ENCODE data around the gene ASNSD1. TPM values are rescaled to one million over a fixed set of nuclear protein-coding genes. Genes with fewer than 3 reads are reported as not detected.

Gene ASNSD1
- total and polyA plus RNA-seq, 2 of the 13 experiments (the other 11 are each of a cell fraction or from before 2014, with no cell fraction given): 35.1 to 96.6 TPM

DNA sequence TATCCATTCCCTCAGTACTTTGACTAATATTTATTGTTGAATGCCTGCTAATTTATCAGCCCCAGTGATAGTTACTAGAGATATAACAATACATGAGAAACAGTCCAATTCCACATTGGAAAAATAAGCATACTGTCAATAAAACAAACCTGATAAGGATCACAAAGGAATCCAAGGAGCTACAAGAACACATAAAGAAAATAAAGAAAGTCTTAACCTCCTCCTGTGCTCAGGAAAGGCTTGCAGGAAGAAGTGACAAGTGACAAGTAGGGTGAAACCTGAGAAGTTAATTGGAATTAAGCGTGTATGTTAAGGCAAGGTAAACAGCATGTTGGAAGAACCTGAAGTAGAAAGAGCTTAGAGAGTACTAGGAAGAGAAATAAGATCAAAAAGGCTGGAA, 20.3 kb upstream of the ASNSD1 start (continued):
- TF ChIP-seq ATRX (CRISPR knock-in tag; IDR thresholded peaks at IDR 0.05; ENCODE audit: borderline replicate concordance): no peak
- no peak for TF ChIP-seq ZNF441 (CRISPR knock-in tag; IDR thresholded peaks at IDR 0.05; ENCODE audit: borderline replicate concordance)
- TF ChIP-seq KDM5B (CRISPR knock-in tag; IDR thresholded peaks at IDR 0.05; ENCODE audit: borderline replicate concordance): no peak

GRCh38 chr2:189641590-189641989, 19.7 kb upstream of the ASNSD1 start:
- in situ Hi-C loops (cut with HindIII; ENCODE audit: extremely low pct_ligation_motif_present, low pct_unique_long_range_greater_than_20kb) (no loop called here), intact Hi-C loops (cut with micrococcal nuclease; ENCODE audit: unreplicated experiment) (no loop called here)
- no peaks in the 10 kb centered on the region for H3K36me3 ChIP-seq (replicated peaks in 1 of 2; ENCODE audit: control insufficient read depth in 1 of 2, insufficient read depth in 2 of 2, low read length in 2 of 2)
- no peak overlapping the region for H2AFZ ChIP-seq (ENCODE audit: low read length)
- no peak overlapping the region for H3K4me3 ChIP-seq (replicated peaks in 1 of 3; ENCODE audit: insufficient read depth in 1 of 3, low read depth in 2 of 3, low read length in 3 of 3)
- no TSS peak for BruUV-seq (replicated peaks)
- ATAC-seq: no peak
- H3K4me1 ChIP-seq (ENCODE audit: insufficient read depth, low read length): no peaks in the 10 kb centered on the region
- no peaks in the 10 kb centered on the region for H3K9me3 ChIP-seq (ENCODE audit: low read length)
- H3K9ac ChIP-seq (ENCODE audit: insufficient read depth, low read depth, low read length): no peak overlapping the region
- TF ChIP-seq MBD4 (IDR thresholded peaks at IDR 0.05; ENCODE audit: borderline replicate concordance, low read length): no peak
- no peak for TF ChIP-seq HNF4G (IDR thresholded peaks at IDR 0.05; ENCODE audit: borderline replicate concordance, low read depth, low read length)
- no peak for TF ChIP-seq HNF4G (CRISPR knock-in tag; IDR thresholded peaks at IDR 0.05; ENCODE audit: borderline replicate concordance, low read depth)
- TF ChIP-seq ZNF207 (IDR thresholded peaks at IDR 0.05; ENCODE audit: borderline replicate concordance): no peak
- no peak for TF ChIP-seq PTBP1 (IDR thresholded peaks at IDR 0.05; ENCODE audit: low read depth, low read length, poor library complexity, severe bottlenecking)
- TF ChIP-seq NR2C2 (CRISPR knock-in tag; IDR thresholded peaks at IDR 0.05; ENCODE audit: borderline replicate concordance): no peak
- no peak for TF ChIP-seq HOXA9 (CRISPR knock-in tag; IDR thresholded peaks at IDR 0.05; ENCODE audit: borderline replicate concordance)
- TF ChIP-seq, protein P1, sequence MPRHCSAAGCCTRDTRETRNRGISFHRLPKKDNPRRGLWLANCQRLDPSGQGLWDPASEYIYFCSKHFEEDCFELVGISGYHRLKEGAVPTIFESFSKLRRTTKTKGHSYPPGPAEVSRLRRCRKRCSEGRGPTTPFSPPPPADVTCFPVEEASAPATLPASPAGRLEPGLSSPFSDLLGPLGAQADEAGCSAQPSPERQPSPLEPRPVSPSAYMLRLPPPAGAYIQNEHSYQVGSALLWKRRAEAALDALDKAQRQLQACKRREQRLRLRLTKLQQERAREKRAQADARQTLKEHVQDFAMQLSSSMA (CRISPR knock-in tag; IDR thresholded peaks at IDR 0.05): no peak
- no peak for TF ChIP-seq NONO (IDR thresholded peaks at IDR 0.05)
- no peak for TF ChIP-seq NONO (CRISPR knock-in tag; conservative IDR thresholded peaks at IDR 0.05)
- no peak overlapping the region for H3K4me2 ChIP-seq (ENCODE audit: low read depth, low read length)
- no peaks in the 10 kb centered on the region for H3K27me3 ChIP-seq (ENCODE audit: control insufficient read depth in 1 of 2, insufficient read depth in 2 of 2, low read length in 2 of 2)
- CTCF ChIA-PET (ENCODE audit: low intra/inter-chr PET ratio, low total read pairs): no interaction called here
- no peaks in the 10 kb centered on the region for H3K79me2 ChIP-seq (ENCODE audit: insufficient read depth, low read length)
- POLR2A ChIA-PET: no interaction called here
- H4K20me1 ChIP-seq (ENCODE audit: insufficient read depth, low read length): no peaks in the 10 kb centered on the region
- no peak overlapping the region for H3K27ac ChIP-seq (ENCODE audit: extremely low read length, insufficient read depth, low read length)
- no peak for DNase-seq (ENCODE audit: low spot score)
- 60% methylated on average over 2 of the region's 2 CpGs for WGBS (ENCODE audit: low lambda C conversion rate)
- FAIRE-seq: no peak

Data from HepG2 (cell line).